IMR-90 (cell line): ENCODE results near the gene HARS2.
"Not testable (repeated sequence)": the region's sequence is repeated elsewhere in the genome, so short reads cannot be mapped to it uniquely, and the experiment has no call there.

Source experiments
- BHLHE40 ChIP-seq: fragments of 150-350 bp; IDR thresholded peaks from 2 replicates; pipeline ENCODE4 v1.6.1; 2016; ENCODE audit warnings: mild to moderate bottlenecking, low read depth, low read length
- CEBPB ChIP-seq: IDR thresholded peaks from 2 replicates; pipeline ENCODE4 v1.6.1; 2012; ENCODE audit warnings: low read depth, low read length, improper control_type of control experiment
- CTCF ChIP-seq: conservative IDR thresholded peaks from 2 replicates; pipeline ENCODE4 v1.5.1; 2012; ENCODE audit warnings: mild to moderate bottlenecking, low read depth, low read length, improper control_type of control experiment
- FOS ChIP-seq: fragments of 150-350 bp; IDR thresholded peaks from 2 replicates; pipeline ENCODE4 v1.6.1; 2016; ENCODE audit warnings: low read depth, low read length
- MXI1 ChIP-seq: IDR thresholded peaks from 2 replicates; pipeline ENCODE4 v1.6.1; 2012; ENCODE audit warnings: low read depth, mild to moderate bottlenecking, low read length, moderate library complexity, borderline replicate concordance
- POLR2A ChIP-seq: IDR thresholded peaks from 2 replicates; pipeline ENCODE4 v1.6.1; 2012; ENCODE audit warnings: mild to moderate bottlenecking, low read depth, low read length
- RAD21 ChIP-seq: IDR thresholded peaks from 2 replicates; pipeline ENCODE4 v1.6.1; 2012; ENCODE audit warnings: low read length, improper control_type of control experiment
- RCOR1 ChIP-seq: IDR thresholded peaks from 2 replicates; pipeline ENCODE4 v1.6.1; 2012; ENCODE audit warnings: mild to moderate bottlenecking, low read length, improper control_type of control experiment; ENCODE audit not compliant: insufficient replicate concordance
- RFX5 ChIP-seq: IDR thresholded peaks from 2 replicates; pipeline ENCODE4 v1.8.0; 2012; ENCODE audit warnings: low read depth, mild to moderate bottlenecking, low read length, moderate library complexity
- TF ChIP-seq, protein P1 (sequence below): fragments of 150-350 bp; IDR thresholded peaks from 2 replicates; pipeline ENCODE4 v1.6.1; 2017; ENCODE audit warnings: mild to moderate bottlenecking, antibody characterized with exemption, low read length, low read depth
- TF ChIP-seq, protein P2 (sequence below): fragments of 150-350 bp; IDR thresholded peaks from 2 replicates; pipeline ENCODE4 v1.6.1; 2016; ENCODE audit warnings: low read depth, mild to moderate bottlenecking, low read length, moderate library complexity, borderline replicate concordance

DNA sequence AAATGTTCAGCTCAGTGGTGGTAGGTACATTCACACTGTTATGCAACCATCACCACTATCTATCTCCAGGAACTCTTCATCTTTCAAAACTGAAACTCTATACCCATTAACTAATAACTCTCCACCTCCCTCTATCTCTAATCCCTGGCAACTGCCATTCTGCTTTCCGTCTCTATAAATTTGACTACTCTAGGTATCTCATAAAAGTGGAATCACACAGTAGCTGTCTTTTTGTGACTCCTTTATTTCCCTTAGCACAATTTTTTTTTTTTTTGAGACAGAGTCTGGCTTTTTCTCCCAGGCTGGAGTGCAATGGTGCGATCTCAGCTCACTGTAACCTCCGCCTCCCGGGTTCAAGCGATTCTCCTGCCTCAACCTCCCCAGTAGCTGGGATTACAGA, 30.1 kb downstream of the HARS2 start:
- TF ChIP-seq, protein P1, sequence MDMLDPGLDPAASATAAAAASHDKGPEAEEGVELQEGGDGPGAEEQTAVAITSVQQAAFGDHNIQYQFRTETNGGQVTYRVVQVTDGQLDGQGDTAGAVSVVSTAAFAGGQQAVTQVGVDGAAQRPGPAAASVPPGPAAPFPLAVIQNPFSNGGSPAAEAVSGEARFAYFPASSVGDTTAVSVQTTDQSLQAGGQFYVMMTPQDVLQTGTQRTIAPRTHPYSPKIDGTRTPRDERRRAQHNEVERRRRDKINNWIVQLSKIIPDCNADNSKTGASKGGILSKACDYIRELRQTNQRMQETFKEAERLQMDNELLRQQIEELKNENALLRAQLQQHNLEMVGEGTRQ, result not testable (repeated sequence)
- not testable (repeated sequence) for TF ChIP-seq CTCF, CEBPB, RAD21, POLR2A, FOS, RCOR1, RFX5, MXI1, BHLHE40
- TF ChIP-seq, protein P2, sequence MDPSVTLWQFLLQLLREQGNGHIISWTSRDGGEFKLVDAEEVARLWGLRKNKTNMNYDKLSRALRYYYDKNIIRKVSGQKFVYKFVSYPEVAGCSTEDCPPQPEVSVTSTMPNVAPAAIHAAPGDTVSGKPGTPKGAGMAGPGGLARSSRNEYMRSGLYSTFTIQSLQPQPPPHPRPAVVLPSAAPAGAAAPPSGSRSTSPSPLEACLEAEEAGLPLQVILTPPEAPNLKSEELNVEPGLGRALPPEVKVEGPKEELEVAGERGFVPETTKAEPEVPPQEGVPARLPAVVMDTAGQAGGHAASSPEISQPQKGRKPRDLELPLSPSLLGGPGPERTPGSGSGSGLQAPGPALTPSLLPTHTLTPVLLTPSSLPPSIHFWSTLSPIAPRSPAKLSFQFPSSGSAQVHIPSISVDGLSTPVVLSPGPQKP, result not testable (repeated sequence)
